Uterus (tissue), 2 donors: ENCODE results near the gene BEND2.

Experiments used
- POLR2A ChIP-seq, 2 donors: fragments of 450-650 bp; IDR thresholded peaks; one replicate each; pipeline ENCODE4 v1.6.1; 2016; ENCODE audit warnings: antibody characterized with exemption in 2 of 2, mild to moderate bottlenecking in 1 of 2, moderate library complexity in 1 of 2
- TF ChIP-seq, protein P1 (sequence below), 4 experiments: fragments of 200-600 bp in 2 of 4; fragments of 450-650 bp in 2 of 4; sonication (generic) in 2 of 4; IDR thresholded peaks; one replicate each; pipeline ENCODE4 v1.5.1; 2016 to 2019; ENCODE audit warnings: antibody characterized with exemption in 4 of 4, mild to moderate bottlenecking in 2 of 4, moderate library complexity in 1 of 4

DNA sequence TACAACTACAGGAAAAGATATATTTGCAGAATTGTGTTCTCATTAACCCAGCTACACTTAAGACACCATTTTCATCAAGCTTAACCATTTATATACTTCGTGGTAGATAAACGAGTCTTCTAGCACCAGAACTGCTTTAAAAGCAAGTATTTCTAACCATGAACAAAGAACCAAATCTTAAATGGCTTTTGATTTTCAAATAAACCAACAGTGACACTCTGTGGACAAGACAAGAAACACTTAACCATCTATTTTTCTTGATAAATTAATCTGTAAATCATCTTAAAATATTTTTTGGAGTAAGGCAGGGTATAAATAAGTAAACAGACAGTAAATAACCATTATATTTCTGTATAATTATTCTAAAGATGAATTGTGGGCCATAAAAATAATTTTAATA, 10.2 kb downstream of the BEND2 start:
- TF ChIP-seq, protein P1, sequence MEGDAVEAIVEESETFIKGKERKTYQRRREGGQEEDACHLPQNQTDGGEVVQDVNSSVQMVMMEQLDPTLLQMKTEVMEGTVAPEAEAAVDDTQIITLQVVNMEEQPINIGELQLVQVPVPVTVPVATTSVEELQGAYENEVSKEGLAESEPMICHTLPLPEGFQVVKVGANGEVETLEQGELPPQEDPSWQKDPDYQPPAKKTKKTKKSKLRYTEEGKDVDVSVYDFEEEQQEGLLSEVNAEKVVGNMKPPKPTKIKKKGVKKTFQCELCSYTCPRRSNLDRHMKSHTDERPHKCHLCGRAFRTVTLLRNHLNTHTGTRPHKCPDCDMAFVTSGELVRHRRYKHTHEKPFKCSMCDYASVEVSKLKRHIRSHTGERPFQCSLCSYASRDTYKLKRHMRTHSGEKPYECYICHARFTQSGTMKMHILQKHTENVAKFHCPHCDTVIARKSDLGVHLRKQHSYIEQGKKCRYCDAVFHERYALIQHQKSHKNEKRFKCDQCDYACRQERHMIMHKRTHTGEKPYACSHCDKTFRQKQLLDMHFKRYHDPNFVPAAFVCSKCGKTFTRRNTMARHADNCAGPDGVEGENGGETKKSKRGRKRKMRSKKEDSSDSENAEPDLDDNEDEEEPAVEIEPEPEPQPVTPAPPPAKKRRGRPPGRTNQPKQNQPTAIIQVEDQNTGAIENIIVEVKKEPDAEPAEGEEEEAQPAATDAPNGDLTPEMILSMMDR (IDR thresholded peaks at IDR 0.05), result peak; percentile 17 to 50 (median 31)
- no peak for TF ChIP-seq POLR2A (IDR thresholded peaks at IDR 0.05)
